Hepatocyte (in vitro differentiated cells): ENCODE measurements around the gene TRAF2. TPM values are rescaled to one million over a fixed set of nuclear protein-coding genes. Genes with fewer than 3 reads are reported as not detected.

Experiments used
- DNase-seq: peaks from one replicate; pipeline ENCODE4 v3.0.0-alpha.2; 2016; ENCODE audit warnings: low spot score
- H2AFZ ChIP-seq: fragments of 200-600 bp; sonication (generic); 2 replicates; pipeline ENCODE4 v1.6.0; 2016; ENCODE audit warnings: antibody characterized with exemption, mild to moderate bottlenecking
- H3K27ac ChIP-seq: fragments of 200-600 bp; sonication (generic); 2 replicates; pipeline ENCODE4 v1.5.1; 2016; ENCODE audit warnings: mild to moderate bottlenecking
- H3K27me3 ChIP-seq: fragments of 200-600 bp; sonication (generic); 2 replicates; pipeline ENCODE4 v1.6.1; 2016
- H3K36me3 ChIP-seq: fragments of 200-600 bp; sonication (generic); replicated peaks from 2 replicates; pipeline ENCODE4 v1.5.1; 2016; ENCODE audit warnings: low read depth; ENCODE audit not compliant: insufficient read depth
- H3K4me1 ChIP-seq: fragments of 200-600 bp; sonication (generic); 2 replicates; pipeline ENCODE4 v1.5.1; 2016; ENCODE audit warnings: mild to moderate bottlenecking, moderate library complexity; ENCODE audit not compliant: insufficient read depth
- H3K4me2 ChIP-seq: fragments of 200-600 bp; sonication (generic); 2 replicates; pipeline ENCODE4 v1.6.0; 2016
- H3K4me3 ChIP-seq: fragments of 200-600 bp; sonication (generic); 2 replicates; pipeline ENCODE4 v1.5.1; 2016; ENCODE audit warnings: mild to moderate bottlenecking
- H3K79me2 ChIP-seq: fragments of 200-600 bp; sonication (generic); 2 replicates; pipeline ENCODE4 v1.6.0; 2017; ENCODE audit warnings: mild to moderate bottlenecking
- H3K9me2 ChIP-seq: fragments of 200-600 bp; sonication (generic); replicated peaks from 2 replicates; pipeline ENCODE4 v1.6.0; 2017; ENCODE audit warnings: mild to moderate bottlenecking; ENCODE audit not compliant: insufficient read depth
- H3K9me3 ChIP-seq: fragments of 200-600 bp; sonication (generic); 2 replicates; pipeline ENCODE4 v1.5.1; 2016; ENCODE audit warnings: low read depth, mild to moderate bottlenecking
- H4K20me1 ChIP-seq: fragments of 200-600 bp; sonication (generic); 2 replicates; pipeline ENCODE4 v1.6.0; 2016; ENCODE audit warnings: mild to moderate bottlenecking; ENCODE audit not compliant: insufficient read depth, poor library complexity, severe bottlenecking
- EZH2 ChIP-seq: fragments of 200-600 bp; sonication (generic); IDR thresholded peaks from 2 replicates; pipeline ENCODE4 v1.6.1; 2016; ENCODE audit warnings: antibody characterized with exemption, mild to moderate bottlenecking, borderline replicate concordance
- EZH2phosphoT487 ChIP-seq: fragments of 200-600 bp; sonication (generic); IDR thresholded peaks from one replicate; pipeline ENCODE4 v1.6.1; 2018; ENCODE audit warnings: antibody characterized with exemption, mild to moderate bottlenecking, low read depth, moderate library complexity; ENCODE audit not compliant: unreplicated experiment, severe bottlenecking
- WGBS: methylation state at CpG from one replicate; pipeline ENCODE4 v1.1.6; 2016; ENCODE audit warnings: low lambda C conversion rate; ENCODE audit errors: missing lambda C conversion rate; 5-methylcytosine and 5-hydroxymethylcytosine counted together
- polyA plus RNA-seq: library from polyadenylated mRNA; unstranded; fragments of >200 nt; fragmentation: Nextera tagmentation; extraction: Ambion mirVana; gene quantifications from 2 replicates; pipeline ENCODE4 v1.2.1, GENCODE V29; 2016
- total RNA-seq: library from RNA; depleted of rRNA; stranded (reverse); fragments of >200 nt; gene quantifications from 2 replicates; pipeline ENCODE4 v1.2.3, GENCODE V29; 2014
- TF ChIP-seq, protein P1 (sequence below): fragments of 200-600 bp; sonication (generic); IDR thresholded peaks from 2 replicates; pipeline ENCODE4 v1.5.1; 2016; ENCODE audit warnings: antibody characterized with exemption, mild to moderate bottlenecking; ENCODE audit not compliant: poor library complexity

The TRAF2 gene
- total and polyA plus RNA-seq, 2 experiments from 2014 or later = 7.6 to 12.4 TPM

DNA sequence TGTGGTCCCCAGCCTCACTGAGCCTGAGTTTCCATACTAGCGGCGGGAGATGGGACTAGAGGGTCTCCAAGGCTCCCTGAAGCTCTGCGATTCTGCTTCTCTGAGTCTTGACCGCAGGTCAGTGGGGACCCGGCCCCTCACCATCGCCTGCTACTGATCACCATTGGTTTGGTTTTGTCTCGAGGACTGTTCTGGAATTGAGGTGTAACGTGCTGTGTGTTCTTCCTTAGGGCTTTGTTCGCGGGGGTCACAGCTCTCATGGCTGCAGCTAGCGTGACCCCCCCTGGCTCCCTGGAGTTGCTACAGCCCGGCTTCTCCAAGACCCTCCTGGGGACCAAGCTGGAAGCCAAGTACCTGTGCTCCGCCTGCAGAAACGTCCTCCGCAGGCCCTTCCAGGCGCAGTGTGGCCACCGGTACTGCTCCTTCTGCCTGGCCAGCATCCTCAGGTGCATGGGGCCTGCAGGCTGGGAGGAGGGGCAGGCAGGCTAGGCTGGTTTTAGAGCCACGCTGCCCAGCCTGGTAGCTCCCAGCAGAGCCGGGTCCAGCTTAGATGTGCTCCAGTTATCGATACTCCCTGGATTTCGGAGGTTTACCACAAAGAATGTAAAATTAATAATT lies 12.3 kb downstream of the TRAF2 start:
- Histone ChIP-seq H3K9me2 (no peaks in the 10 kb centered on the region), H3K9me3 (no peaks in the 10 kb centered on the region), H4K20me1 (no peaks in the 10 kb centered on the region), H3K27me3 (no peaks in the 10 kb centered on the region), H3K27ac (no peak overlapping the region), H3K4me1 (peaks cover 7% of the 10 kb centered on the region), H3K4me3 (no peak overlapping the region), H3K4me2 (no peak overlapping the region), H3K36me3 (no peaks in the 10 kb centered on the region), H3K79me2 (peaks cover 27% of the 10 kb centered on the region), H2AFZ (no peak overlapping the region)
- no peak for DNase-seq
- WGBS = 99% methylated on average over 21 of the region's 21 CpGs
- no peak for TF ChIP-seq EZH2
- TF ChIP-seq EZH2phosphoT487 = no peak
- TF ChIP-seq, protein P1, sequence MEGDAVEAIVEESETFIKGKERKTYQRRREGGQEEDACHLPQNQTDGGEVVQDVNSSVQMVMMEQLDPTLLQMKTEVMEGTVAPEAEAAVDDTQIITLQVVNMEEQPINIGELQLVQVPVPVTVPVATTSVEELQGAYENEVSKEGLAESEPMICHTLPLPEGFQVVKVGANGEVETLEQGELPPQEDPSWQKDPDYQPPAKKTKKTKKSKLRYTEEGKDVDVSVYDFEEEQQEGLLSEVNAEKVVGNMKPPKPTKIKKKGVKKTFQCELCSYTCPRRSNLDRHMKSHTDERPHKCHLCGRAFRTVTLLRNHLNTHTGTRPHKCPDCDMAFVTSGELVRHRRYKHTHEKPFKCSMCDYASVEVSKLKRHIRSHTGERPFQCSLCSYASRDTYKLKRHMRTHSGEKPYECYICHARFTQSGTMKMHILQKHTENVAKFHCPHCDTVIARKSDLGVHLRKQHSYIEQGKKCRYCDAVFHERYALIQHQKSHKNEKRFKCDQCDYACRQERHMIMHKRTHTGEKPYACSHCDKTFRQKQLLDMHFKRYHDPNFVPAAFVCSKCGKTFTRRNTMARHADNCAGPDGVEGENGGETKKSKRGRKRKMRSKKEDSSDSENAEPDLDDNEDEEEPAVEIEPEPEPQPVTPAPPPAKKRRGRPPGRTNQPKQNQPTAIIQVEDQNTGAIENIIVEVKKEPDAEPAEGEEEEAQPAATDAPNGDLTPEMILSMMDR = no peak

DNA sequence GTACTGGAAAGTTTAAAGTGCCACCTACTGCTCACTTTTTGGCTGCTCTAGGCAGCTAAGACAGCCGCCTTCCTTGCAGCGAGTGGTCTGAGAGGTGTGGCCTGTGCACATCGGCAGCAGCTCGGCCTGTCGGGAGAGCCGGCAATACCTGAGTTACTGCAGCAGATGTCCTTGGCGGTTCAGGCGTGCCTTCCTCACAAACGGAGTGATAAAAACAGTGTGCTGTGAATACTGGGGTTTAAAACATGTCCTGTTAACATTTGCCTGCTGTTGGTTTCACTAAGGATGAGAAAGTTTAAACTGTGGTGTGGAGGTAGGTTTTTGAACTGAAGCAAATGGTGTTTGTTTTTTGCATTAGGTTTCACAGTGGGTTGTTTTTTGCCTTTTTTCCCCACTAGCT lies 12.9 kb downstream of the TRAF2 start:
- H4K20me1 ChIP-seq = no peaks in the 10 kb centered on the region
- H2AFZ ChIP-seq = no peak overlapping the region
- H3K4me3 ChIP-seq = no peak overlapping the region
- peaks cover 7% of the 10 kb centered on the region for H3K4me1 ChIP-seq
- H3K4me2 ChIP-seq = no peak overlapping the region
- TF ChIP-seq, protein P1 = no peak
- TF ChIP-seq EZH2 (no peak), EZH2phosphoT487 (no peak)
- no peak for DNase-seq
- H3K36me3 ChIP-seq = no peaks in the 10 kb centered on the region
- no peaks in the 10 kb centered on the region for H3K27me3 ChIP-seq
- 72% methylated on average over 9 of the region's 9 CpGs for WGBS
- peaks cover 21% of the 10 kb centered on the region for H3K79me2 ChIP-seq
- no peaks in the 10 kb centered on the region for H3K9me2 ChIP-seq
- no peaks in the 10 kb centered on the region for H3K9me3 ChIP-seq
- no peak overlapping the region for H3K27ac ChIP-seq

DNA sequence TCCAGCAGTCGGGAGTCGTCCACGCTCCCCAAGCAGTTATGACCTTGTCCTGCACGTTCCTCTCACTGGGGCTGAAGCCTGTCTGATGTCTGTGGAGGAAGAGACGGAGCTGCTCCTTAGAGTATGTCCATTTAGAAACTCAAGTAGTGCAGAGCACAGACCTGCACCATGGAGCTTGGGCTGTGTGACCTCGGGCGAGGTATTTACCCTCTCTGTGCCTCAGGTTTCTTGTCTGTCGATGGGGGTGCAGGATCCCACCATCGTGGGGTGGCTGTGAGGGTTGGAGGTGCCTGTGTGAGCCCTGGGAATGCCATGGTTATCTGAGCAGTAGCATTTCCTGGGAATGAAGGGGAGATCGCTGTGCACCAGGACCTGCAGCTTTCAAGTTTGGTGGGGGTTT lies 14.2 kb downstream of the TRAF2 start:
- H3K4me3 ChIP-seq = no peak overlapping the region
- no peak overlapping the region for H3K4me2 ChIP-seq
- peaks cover 8% of the 10 kb centered on the region for H3K79me2 ChIP-seq
- no peaks in the 10 kb centered on the region for H3K9me3 ChIP-seq
- no peak overlapping the region for H2AFZ ChIP-seq
- H3K36me3 ChIP-seq = no peaks in the 10 kb centered on the region
- no peaks in the 10 kb centered on the region for H4K20me1 ChIP-seq
- no peak overlapping the region for H3K27ac ChIP-seq
- TF ChIP-seq EZH2phosphoT487 (no peak), EZH2 (no peak)
- TF ChIP-seq, protein P1 = no peak
- no peak for DNase-seq
- H3K4me1 ChIP-seq = peaks cover 7% of the 10 kb centered on the region
- WGBS = 97% methylated on average over 10 of the region's 10 CpGs
- no peaks in the 10 kb centered on the region for H3K27me3 ChIP-seq
- H3K9me2 ChIP-seq = no peaks in the 10 kb centered on the region
